HG02763 (cell line): ENCODE results near the gene DPM3.
"Not testable (repeated sequence)": the region's sequence is repeated elsewhere in the genome, so short reads cannot be mapped to it uniquely, and the experiment has no call there.

ENCODE experiments used
- ATAC-seq: cut with Tn5 transposase; IDR thresholded peaks from one replicate; pipeline ENCODE4 v1.9.1; 2021; ENCODE audit warnings: mild to moderate bottlenecking, moderate library complexity; ENCODE audit not compliant: unreplicated experiment

The DPM3 gene

GRCh38 chr1:155126556-155127104 lies 13.7 kb downstream of the DPM3 start:
- ATAC-seq: no peak

- no peak for ATAC-seq
Observed at GRCh38 chr1:155125946-155126555, 14.3 kb downstream of the DPM3 start.

GRCh38 chr1:155125511-155125945 lies 14.8 kb downstream of the DPM3 start:
- ATAC-seq: no peak

GRCh38 chr1:155124503-155125463 lies 15.5 kb downstream of the DPM3 start:
- no peak for ATAC-seq

- ATAC-seq: no peak
Observed at GRCh38 chr1:155123801-155124200, 16.5 kb downstream of the DPM3 start.

- no peak for ATAC-seq
Observed at GRCh38 chr1:155122308-155122707, 18.0 kb downstream of the DPM3 start.

GRCh38 chr1:155121249-155121648 lies 19.1 kb downstream of the DPM3 start:
- no peak for ATAC-seq

- ATAC-seq: no peak
Observed at GRCh38 chr1:155120253-155120652, 20.1 kb downstream of the DPM3 start.

- ATAC-seq: not testable (repeated sequence)
Observed at GRCh38 chr1:155118090-155118489, 22.2 kb downstream of the DPM3 start.

GRCh38 chr1:155117610-155118009 lies 22.7 kb downstream of the DPM3 start:
- ATAC-seq: no peak

- ATAC-seq: no peak
Observed at GRCh38 chr1:155116113-155116764, 24.1 kb downstream of the DPM3 start.

- ATAC-seq: no peak
Observed at GRCh38 chr1:155113450-155113980, 26.8 kb downstream of the DPM3 start.

GRCh38 chr1:155110826-155111225 lies 29.5 kb downstream of the DPM3 start:
- no peak for ATAC-seq

GRCh38 chr1:155110381-155110780 lies 29.9 kb downstream of the DPM3 start:
- no peak for ATAC-seq

GRCh38 chr1:155108296-155108695 lies 32.0 kb downstream of the DPM3 start:
- ATAC-seq: no peak

- ATAC-seq: no peak
Observed at GRCh38 chr1:155107309-155108264, 32.7 kb downstream of the DPM3 start.

GRCh38 chr1:155106862-155107261 lies 33.5 kb downstream of the DPM3 start:
- ATAC-seq: no peak

- no peak for ATAC-seq
Observed at GRCh38 chr1:155105604-155106011, 34.7 kb downstream of the DPM3 start.

GRCh38 chr1:155104605-155105534 lies 35.5 kb downstream of the DPM3 start:
- no peak for ATAC-seq
